B cell (primary cell): Measurements from ENCODE around the gene ZNF304.

Source experiments
- CTCF ChIP-seq: fragments of 200-600 bp; IDR thresholded peaks from one replicate; pipeline ENCODE4 v1.8.0; 2022; ENCODE audit warnings: antibody characterized with exemption, mild to moderate bottlenecking
- EZH2 ChIP-seq: IDR thresholded peaks from 2 replicates; pipeline ENCODE4 v1.6.1; 2012; ENCODE audit warnings: borderline replicate concordance, low read depth, mild to moderate bottlenecking, moderate library complexity, low read length; ENCODE audit not compliant: insufficient read depth, poor library complexity, severe bottlenecking

DNA sequence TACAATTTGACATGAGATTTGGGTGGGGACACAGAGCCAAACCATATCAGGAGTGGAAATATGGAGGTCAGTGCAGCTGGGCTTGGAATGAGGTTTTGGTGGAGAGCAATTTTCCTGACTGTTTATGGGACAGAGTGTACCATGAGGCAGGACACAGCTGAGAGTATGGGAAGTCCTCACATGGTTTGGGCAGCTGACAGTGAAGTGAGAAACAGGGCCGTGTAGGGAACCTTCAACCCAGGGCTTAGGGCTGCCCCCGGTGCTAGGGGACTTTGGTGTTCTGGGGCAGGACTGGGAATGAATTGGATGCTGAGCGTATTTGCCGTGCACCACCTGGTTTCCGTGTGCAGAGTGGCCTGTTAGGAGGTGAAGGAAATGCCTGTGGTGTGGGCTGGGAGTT is 44.6 kb downstream of the ZNF304 start:
- TF ChIP-seq CTCF (no peak), EZH2 (no peak)
